HG03175 (cell line): Measurements from ENCODE around the gene GLT8D1.

Experiments used
- ATAC-seq: cut with Tn5 transposase; IDR thresholded peaks from one replicate; pipeline ENCODE4 v1.9.1; 2021; ENCODE audit warnings: mild to moderate bottlenecking, moderate library complexity; ENCODE audit not compliant: unreplicated experiment

GLT8D1 gene

DNA sequence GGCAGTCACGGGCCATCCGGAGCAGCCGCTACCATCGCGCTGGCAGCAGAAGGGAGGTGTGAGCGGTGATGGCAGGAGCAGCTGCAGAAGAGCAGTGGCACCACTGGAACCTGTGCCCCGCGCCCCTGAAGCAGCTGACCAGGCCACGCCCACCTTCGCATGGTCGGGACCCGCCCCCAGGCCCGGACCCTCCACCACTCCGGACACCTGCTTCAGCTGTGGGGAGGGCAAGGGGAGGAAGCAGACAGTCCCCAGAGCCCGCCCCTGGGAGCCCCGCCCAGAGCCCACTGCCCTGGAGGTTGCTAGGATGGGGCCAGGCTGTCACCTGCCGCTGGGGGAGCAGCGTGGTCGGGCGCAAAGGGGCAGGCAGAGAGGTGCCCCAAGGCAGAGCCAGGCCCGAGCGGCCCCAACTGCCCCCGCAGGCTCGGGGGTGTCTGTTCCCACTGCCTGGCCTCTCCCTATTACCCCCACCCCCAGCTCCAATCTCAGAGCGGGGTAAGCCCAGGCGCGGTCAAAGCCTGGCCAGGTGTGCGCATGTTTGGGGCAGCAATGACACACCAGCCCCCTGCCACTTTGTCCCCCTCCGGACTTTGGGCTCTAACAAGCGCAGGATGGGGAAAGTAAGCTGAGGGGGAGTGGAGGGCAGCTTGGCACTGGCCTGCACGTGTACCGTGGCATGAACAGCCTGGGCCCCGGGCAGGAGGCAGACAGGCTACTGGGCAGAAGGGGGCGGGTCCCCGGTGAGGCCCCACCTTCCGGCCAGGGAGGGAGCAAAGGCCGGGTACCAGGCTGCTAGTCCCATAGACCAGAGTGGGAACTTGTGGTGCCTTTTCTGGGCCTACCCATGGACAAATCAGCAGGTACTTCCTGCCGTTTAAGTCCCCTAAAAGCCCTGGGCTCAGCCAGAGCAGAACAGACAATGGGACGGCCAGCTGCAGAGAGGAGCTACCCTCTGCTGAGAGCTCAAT is 9.0 kb upstream of the GLT8D1 start:
- ATAC-seq: no peak

GRCh38 chr3:52712291-52713212 is 7.0 kb upstream of the GLT8D1 start:
- ATAC-seq: no peak

GRCh38 chr3:52710512-52710911 is 4.9 kb upstream of the GLT8D1 start:
- ATAC-seq: no peak

DNA sequence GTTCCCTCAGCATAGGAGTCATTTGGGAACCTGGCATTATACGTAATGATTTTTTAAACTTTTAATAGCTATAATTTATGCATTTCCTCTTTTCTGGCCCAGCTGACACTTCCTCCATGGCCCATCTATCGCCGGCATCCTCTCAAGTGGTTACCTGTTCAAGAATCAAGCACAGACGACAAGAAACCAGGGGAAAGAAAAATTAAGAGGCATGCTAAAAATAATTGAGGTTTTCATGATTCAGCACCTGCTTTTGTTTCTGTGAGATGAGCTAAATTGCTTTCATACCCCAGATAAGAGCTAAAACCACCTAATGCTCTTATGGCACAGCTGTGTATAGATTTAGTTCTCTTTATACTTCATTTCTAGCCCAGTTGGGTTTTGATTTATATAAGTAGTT is 2.0 kb upstream of the GLT8D1 start:
- ATAC-seq: no peak

DNA sequence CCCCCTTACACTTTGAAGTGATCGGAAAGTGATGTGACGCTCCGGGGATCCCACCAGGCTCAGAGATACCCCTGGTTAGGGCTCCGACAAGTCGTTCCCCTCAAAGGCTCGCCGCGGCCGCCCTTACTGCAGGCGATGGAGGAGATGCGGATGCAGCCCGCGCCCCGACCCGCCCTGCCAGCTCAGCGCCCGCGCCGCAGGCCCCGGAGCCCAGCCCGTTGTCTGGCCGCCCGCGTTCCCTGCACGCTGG is 228 bp downstream of the GLT8D1 start:
- peak; percentile 35 for ATAC-seq

- ATAC-seq: peak; percentile 4
These were observed 767 bp downstream of the GLT8D1 start for GRCh38 chr3:52704611-52705437.

DNA sequence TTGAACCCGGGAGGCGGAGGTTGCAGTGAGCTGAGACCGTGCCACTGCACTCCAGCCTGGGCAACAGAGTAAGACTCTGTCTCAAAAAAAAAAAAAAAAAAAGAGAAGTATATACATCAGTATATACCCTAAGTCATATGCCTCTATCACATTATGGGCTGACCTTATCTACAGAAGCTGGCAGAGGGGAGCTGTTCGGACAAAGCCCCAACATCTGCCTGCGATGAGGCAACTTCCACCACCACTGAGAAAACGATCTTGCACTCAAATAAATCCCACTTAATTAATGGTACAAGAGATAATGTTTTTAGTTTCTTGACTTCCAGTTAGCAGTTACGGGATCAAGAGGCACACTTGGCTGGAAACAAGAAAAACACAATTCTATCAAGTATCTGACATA is 2.2 kb downstream of the GLT8D1 start:
- ATAC-seq: no peak

GRCh38 chr3:52697632-52697965 is 8.0 kb downstream of the GLT8D1 start:
- ATAC-seq: no peak

DNA sequence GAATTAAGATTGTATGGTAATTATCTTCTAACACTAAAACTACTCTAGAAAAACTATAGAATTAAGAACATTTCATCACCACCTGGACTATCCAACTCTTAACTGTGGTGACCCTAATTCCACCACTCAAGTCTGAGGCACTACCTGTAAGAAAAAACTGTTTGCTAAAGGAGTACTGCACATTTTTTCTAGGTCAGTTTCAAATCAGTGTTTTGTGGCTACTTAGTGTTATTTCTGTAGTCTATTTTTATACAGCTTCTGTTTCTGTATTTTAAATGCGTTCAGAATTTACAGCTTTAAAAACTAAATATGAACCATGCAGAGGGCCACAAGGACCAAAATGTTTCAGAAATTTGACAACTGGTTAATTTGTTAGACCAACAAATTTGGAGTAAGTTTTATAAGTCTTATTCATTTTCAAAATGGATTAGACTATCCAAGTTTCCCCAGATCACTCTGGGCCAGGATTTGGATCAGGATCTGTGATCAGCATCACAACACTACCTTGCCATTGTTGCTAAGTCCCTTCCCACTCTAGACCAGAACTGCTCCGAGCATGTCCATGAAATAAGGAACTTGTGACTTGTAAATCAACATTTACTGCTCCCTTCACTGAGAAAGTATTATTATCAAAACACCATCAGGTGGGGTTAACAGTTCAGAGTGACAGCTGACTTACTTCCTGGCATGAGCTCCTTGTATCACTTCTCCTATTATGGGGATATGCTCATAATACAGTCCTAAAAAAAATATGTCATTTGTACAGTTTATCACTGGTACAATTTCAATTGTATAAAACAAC is 8.6 kb downstream of the GLT8D1 start:
- ATAC-seq: no peak

- ATAC-seq: no peak
These were observed 9.6 kb downstream of the GLT8D1 start for GRCh38 chr3:52695798-52696671.

DNA sequence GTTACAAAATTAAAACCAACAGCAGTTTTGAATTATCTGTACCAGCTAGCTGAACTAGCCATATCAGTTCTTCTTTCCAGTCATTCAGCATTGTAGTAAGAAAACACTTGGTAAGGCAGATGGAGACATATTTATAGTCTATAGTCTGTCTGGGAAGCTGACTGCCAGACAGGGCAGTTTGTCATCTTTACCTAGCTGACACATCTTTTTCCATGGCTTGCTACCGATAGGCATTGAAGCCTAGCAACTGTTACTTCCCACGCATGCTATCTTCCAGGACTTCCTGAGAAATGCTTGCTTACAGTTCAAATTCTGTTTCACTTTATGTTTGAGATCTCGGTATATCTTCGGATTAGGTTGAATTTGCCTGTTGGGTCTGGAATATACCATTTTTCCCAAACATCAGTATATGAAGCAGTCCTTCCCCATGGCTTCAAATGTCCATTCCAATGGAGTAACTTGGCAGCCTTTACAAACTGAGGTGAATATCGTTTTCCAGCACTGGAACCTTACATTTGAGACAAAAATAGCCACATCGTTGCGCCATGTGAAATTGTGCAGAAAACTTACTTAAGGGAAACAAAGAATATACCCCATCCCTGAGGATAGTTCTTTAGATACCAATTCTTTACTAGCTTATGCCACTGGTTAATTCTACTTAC is 10.9 kb downstream of the GLT8D1 start:
- no peak for ATAC-seq

- no peak for ATAC-seq
These were observed 12.5 kb downstream of the GLT8D1 start for GRCh38 chr3:52693071-52693470.

DNA sequence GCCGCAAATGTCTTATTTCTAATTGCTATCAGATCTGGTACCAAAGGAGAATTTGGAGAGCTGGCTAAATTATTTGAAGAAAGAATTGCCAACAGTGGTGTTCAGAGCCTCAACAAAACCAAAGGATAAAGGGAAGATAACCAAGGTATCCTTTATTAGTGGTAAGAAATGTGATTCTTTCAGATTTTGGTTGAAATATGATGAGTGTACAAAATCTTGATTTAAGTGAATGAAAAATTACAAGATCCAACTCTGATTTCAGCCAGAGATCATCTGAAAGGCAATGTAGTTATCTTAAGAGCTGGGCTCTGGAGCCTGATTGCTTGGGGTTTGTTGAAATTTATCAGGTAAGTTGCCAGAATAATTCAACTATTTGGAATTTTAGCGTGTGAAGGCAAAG is 15.0 kb downstream of the GLT8D1 start:
- ATAC-seq: no peak

GRCh38 chr3:52689151-52689550 is 16.4 kb downstream of the GLT8D1 start:
- ATAC-seq: no peak

- no peak for ATAC-seq
These were observed 17.3 kb downstream of the GLT8D1 start for GRCh38 chr3:52688266-52688665.

DNA sequence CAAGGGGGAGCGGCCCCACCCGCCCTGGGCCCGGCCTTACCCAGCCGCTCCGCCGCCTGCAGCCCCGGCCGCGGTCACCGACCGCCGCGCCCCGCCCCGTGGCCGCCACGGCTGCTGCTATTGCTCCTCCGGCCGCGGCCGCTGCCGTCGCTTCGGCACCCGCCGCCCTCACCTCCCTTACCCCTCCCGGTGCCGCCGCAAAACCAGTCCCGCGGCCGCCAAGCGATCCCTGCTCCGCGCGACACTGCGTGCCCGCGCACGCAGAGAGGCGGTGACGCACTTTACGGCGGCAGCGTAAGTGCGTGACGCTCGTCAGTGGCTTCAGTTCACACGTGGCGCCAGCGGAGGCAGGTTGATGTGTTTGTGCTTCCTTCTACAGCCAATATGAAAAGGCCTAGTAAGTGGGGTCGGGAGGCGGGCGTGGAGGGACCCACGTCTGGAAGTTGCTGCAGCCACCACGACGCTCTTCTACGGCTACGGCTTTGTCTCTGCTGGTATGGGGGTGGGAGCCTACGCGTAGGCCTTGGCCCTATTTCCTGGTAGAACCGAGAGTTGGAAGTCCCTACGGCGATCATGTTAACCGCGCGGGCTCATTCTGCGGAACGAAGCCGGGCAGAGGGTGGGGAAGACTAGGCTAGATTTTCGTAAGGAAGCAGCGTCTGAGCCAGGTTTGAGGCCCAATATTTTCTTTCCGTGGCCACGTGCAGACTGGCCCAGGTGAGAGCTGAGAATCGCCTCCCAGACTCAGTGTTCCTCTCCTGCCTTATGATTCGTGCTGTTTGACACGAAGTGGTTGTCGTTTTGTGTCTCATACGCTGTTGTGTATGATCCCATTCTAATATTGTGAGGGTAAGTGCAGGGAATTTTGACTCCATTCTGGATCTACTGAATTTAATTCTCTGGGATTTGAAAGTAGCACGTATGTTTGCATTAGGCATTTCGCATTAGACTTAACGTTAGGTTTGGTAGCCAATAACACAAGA is 19.6 kb downstream of the GLT8D1 start, which contains the start of the genes GNL3 and PBRM1:
GNL3 (plus strand) TSS at position 324 of the 983 bp plus-strand sequence; CDS start at position 385, 61 bp downstream.
PBRM1 (minus strand) TSS at position 205 of the 983 bp plus-strand sequence.
- peak; percentile 79 for ATAC-seq

GRCh38 chr3:52685285-52685708 is 20.3 kb downstream of the GLT8D1 start:
- peak; percentile 80 for ATAC-seq
